HG03442 (cell line): ENCODE data around the gene ZNF667.

Source experiments
- ATAC-seq: cut with Tn5 transposase; IDR thresholded peaks from one replicate; pipeline ENCODE4 v1.9.1; 2021; ENCODE audit warnings: mild to moderate bottlenecking, moderate library complexity; ENCODE audit not compliant: unreplicated experiment

ZNF667 gene

DNA sequence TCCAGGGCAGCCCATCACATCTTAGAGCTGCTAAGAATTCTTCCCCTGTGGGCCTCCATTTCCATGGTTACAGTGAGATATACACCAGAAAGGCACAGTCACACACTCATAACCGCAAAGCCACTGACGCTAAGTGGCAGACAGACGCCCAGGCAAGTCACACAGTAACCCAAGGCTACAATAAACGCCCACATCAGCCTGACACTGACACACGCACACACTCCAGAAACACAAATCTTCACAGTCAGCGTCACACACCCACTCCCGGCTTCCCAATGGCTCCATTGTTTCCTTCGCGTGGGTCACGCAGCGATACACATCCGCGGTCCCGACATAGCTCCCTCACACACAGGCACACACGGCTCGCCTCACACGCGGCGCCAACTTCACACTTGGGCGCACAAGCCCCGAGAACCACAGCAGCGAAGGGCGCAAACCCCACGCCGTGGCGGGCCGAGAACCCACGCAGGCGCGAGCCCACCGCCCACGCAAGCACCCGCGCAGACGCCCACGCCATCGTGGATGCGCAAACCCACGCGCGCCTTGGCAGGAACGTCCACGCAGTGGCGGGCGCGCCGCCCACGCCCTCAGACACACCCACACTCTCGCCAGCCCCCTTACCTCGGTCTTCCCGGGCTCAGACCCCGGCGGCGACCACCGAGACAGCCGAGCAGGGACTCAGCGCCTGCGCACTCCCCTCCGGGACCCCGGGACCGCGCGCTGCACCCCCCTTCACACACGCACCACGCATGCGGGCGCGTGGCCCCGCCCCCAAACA is at the start of gene ZNF667:
Gene ZNF667, minus strand, starts transcription at position 695 of the 778 bp plus-strand sequence. CDS start 14,975 bp downstream, outside the sequence.
- ATAC-seq = no peak

DNA sequence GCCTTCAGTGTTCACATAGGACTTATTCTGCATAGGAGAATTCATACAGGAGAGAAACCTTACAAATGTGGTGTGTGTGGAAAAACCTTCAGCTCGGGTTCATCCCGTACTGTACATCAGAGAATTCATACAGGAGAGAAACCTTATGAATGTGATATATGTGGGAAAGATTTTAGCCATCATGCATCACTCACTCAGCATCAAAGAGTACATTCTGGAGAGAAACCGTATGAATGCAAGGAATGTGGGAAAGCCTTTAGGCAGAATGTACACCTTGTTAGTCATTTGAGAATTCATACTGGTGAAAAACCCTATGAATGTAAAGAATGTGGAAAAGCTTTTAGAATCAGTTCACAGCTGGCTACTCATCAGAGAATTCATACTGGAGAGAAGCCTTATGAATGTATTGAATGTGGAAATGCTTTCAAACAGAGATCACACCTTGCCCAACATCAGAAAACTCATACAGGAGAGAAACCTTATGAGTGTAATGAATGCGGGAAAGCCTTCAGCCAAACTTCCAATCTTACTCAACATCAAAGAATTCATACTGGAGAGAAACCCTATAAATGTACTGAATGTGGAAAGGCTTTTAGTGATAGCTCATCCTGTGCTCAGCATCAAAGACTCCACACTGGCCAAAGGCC is 48.2 kb upstream of the ZNF667 start:
- no peak for ATAC-seq

DNA sequence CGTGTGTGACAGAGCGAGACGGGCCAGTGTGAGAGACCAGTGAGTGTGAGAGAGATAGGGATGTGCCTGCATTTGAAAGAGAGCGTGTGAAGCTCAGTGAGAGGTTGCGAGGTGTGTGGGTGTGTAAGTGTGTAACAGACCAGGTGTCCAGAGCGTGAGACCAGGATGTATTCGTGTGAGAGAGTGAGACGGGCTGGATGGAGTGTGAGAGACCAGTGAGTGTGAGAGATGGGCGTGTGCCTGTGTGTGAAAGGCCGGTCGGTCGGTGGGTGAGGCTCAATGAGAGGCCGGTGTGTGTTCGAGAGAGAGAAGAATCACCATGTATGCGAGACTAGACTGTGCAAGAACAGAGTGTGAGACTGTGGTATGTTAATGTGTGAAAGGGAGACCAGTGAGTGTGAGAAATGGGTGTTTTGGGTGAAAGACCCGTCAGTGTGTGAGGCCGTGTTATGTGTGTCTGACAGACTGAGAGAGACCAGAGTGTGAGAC is 31.2 kb upstream of the ZNF667 start:
- ATAC-seq = no peak

DNA sequence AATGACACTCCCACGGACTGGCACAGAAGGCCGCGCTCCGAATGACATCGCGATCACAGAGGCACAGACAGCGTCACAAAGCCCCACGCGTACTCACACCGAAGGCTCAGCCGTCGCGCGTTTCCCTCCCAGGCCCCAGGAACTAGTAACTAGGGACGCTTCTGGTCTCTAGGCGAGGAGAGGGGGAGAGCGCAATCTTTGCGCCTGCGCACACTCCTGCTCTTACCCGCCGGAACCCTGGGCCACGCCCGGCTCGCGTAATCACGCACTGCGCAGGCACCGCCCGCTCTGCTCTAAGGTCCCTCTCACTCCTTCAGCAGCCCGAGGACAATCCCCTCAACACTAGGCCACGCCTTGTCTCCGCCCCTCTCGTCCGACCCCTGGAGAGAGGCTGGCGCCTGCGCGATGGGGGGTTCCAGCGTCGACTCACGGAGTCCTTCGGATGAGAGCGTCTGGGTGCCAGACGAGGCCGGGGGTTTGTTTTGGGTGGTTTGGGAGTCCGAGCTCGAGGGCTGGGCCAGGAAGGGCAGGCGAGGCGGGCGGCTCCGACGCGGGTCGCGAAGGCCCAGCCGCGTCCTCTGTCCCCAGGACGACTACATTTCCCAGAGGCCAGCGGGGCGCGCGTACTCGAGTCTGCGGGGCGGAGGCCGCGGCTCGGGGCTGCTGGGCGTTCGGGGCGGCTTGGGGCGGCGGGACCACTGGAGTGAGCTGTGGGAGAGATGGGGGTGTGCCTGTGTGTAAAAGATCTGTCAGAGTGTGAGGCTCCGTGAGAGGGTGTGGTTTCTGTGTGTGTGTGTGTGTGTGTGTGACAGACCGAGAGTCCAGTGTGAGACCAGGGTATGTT is 30.5 kb upstream of the ZNF667 start, which contains the start of gene ZNF471:
Gene ZNF471, plus strand, starts transcription at position 410 of the 844 bp plus-strand sequence. CDS start 3,717 bp downstream, outside the sequence.
- peak; percentile 64 for ATAC-seq

DNA sequence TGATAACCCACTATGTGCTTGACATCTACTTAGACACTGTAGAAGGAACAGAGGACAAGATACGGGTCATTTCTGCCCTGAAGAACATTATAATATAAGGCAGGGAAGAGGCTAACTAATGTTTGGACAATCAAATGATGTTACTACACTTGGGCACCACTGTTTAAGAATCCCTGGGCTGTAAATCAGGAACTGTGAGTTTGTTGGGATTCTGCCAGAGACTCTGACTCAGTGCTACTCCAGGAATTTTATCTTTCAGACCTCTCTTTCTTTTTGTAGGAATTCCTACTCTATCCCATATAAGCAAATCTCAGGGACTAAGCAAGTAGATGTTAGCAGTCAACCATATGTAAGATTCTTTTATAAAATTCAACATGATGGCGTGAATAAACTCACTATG is 27.4 kb upstream of the ZNF667 start:
- no peak for ATAC-seq

DNA sequence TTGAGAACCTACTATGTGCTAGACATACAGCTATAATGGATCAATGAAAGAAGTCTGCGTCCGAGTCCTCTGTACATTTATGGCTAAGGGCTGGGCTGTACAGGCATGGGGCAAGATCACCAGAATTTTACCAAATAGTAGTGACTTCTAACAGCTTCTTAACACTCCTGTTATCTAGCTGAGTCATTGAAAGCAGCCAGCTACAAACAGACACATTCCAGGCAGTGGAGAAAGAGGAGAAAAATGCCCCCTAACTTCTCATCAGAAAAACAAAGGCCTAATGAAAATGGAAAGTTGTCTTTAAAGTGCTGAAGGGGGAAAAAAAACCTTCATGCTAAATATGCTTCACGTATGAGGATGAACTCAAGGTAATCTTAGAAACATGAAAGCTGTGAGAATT is 14.3 kb upstream of the ZNF667 start:
- ATAC-seq = no peak

DNA sequence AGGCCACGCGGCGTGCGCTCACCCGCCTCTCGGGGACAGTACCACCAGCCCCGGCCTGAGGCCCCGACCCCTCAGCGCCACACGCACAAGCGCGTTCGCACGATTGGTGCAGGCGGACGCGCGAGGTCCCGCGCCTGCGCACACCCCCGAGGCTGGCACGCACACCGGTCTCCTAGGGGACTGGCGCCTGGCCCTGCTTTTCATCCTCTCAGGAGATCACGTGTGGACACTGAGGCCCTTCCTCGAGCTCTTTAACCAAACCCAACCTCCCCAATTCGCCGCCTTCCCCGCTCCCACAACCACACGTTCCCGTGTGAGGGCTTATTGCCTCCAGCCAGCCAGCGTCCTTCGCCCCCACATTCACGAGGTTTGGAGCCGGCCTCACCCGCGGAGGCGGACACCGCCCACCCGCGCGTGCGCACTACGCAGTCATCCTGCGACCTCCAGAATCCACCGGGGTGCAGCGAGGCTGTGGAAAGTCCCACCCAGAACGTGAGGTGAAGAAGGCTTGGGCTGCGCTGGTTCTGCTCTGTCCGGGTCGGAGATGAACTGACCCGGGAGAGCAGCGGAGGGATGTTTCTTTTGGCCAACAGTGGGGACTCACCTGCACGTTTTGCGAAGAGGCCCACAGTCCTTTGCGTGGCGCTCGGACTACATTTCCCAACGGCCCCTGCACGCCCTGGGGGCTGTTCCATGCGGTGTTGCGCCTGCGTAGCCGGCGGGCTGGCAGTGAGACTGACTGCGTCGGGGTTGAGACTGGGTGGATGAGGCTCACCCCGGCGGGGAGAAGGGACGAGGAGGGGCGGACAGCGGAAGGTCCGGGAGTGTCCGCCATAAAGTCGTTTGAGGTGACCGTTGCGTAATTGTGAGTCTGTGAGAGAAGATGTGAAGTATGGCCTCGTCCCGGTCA is 539 bp upstream of the ZNF667 start:
- no peak for ATAC-seq

DNA sequence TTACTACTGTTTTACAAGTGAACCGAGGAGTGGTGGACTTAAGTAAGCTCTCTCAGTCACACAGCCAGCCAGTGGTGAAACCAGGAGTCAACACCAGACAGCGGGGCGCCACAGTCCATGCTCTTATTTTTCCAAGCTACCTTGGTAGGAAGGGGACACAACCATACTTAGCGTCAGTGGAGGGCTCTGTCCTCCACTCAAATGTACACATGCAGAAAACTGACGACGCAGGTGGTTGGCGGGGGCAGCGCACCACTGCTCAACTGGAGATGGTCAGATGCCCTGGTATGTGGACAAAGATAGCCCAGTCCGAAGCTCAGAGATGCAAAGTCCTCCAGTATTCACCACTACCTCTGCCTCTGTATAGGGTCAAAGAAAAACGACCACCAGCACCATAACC is 1.1 kb downstream of the ZNF667 start:
- no peak for ATAC-seq

DNA sequence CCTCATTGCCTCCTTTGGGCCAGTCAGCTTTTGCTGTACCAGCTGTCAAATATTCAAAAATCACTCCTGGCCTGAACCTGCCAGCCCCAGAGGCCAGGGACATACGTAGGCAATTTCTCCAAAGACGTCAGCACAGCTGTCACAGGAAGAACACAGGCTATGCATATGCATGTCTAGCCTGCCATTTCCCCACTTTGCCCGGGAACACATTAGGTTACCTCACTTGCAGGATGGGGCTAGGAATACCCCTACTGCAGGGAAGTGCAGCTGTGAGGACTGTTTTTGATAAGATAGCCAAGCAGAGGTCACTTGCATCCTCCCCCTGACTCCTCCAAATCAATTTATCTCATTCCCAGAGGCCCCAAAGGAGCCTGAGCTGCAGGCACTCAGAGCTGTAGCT is 2.8 kb downstream of the ZNF667 start:
- ATAC-seq = no peak

DNA sequence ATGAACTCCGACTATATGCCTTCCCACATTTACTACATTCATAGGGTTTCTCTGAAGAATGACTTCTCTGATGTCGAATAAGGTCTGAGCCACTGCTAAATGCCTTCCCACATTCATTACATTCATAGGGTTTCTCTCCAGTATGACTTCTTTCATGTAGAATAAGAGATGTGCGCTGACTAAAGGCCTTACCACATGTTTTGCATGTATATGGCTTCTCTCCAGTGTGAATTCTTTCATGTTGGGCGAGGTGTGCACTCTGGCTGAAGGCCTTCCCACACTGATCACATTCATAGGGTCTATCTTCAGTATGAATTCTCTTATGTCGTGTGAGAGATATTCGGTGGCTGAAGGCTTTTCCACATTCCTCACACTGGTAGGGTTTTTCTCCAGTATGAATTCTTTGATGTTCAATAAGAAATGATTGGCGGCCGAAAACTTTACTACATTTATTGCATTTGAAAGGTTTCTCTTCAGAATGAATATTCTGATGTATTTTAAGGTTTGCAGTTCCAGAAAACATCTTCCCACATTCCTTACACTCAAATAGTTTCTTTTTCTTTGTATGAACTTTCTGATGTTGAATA is 35.8 kb downstream of the ZNF667 start:
- no peak for ATAC-seq

DNA sequence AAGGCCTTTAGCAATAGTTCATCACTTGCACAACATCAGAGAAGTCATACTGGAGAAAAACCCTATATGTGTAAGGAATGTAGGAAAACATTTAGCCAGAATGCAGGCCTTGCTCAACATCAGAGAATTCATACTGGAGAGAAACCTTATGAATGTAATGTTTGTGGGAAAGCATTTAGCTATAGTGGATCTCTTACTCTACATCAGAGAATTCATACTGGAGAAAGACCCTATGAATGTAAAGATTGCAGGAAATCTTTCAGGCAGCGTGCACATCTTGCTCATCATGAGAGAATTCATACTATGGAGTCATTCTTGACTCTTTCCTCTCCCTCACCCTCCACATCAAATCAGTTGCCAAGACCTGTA is 53.2 kb downstream of the ZNF667 start:
- no peak for ATAC-seq

DNA sequence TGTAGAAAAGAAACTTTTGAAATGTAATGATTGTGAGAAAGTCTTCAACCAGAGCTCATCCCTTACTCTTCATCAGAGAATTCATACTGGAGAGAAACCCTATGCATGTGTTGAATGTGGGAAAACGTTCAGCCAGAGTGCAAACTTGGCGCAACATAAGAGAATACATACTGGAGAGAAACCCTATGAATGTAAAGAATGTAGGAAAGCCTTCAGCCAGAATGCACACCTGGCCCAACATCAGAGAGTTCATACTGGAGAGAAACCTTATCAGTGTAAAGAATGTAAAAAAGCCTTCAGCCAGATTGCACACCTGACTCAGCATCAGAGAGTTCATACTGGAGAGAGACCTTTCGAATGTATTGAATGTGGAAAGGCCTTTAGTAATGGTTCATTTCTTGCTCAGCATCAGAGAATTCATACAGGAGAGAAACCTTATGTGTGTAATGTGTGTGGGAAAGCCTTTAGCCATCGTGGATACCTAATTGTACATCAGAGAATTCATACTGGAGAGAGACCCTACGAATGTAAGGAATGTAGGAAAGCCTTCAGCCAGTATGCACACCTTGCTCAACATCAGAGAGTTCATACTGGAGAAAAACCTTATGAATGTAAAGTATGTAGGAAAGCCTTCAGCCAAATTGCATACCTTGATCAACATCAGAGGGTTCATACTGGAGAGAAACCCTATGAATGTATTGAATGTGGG is 53.7 kb downstream of the ZNF667 start:
- ATAC-seq = no peak

DNA sequence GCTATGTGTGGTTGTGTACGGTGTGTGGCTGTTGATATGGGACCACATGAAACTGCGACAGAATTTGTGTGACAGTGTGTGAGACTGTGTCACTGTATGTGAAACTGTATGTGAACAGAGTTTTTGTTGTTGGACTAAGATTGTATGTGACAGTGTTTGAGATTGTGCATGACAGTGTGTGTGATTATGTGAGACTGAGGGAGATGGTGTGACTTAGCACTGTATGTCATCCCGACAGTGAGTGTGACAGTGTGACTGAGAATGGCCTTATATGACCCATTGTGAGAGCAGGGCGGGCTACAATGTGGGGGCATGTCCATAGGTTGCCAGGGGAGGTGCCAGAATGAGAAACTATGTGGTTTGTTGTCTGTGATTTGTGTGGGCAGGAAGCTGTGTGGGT is 72.1 kb downstream of the ZNF667 start:
- no peak for ATAC-seq

DNA sequence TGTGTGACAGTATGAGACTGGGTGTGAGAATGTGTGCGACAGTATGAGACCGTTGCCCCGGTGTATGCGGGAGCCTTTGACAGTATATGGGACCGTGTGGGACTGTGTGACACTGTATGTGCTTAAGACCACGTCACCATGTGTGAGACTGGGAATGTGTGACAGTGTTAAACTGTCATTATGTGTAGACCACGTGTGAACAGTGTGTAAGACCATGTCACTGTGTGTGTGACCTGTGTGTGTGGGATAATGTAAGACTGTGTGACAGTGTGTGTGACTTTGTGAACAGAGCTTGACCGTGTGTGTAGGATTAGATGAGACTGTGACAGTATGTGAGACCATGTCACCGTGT is 72.5 kb downstream of the ZNF667 start:
- no peak for ATAC-seq

DNA sequence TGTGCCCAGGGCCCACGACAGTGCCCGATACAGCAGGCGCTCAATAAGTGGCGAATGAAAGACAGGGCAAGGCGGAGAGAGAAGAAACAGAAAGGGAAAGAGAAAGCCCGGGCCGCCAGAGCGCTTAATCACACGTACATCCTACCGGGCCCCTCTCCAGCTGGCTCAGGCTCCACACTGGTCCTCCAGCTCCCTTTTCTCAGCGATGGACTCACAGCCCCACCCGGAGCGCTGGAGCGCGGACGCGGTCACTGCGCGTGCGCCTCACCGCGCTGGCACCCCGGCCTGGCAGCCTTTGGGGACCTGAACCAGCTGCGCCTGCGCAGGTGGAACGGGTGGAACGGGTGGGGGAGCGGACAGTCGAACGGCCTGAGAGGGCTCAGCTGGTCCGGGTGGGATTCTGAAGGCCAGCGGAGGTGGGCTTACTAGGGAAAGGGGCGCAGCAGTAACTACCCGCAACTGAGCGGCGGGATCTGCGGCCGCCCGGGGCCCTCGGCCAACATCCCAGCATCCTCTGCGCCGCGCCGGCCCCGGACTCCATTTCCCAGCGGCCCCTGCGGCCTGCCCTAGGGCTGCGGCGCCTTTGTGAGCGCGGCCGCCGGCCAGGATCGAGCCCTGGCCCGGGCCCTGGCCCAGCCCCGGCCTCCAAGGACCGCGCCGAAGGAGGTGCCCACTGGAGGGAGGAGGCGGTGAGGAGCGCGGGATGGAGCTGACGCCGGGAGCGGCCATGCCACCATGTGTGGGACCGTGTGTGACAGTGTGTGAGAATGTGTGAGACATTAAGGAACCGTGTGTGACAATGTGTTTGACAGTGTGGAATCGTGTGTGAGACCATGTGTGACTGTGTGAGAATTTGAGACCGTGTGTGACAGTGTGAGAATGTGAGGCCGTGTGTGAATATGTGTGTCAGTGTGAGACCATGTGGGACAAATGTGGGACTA is 73.1 kb downstream of the ZNF667 start, which contains the start of gene ZNF583:
Gene ZNF583, plus strand, starts transcription at position 569 of the 941 bp plus-strand sequence. CDS start 2,783 bp downstream, outside the sequence.
- ATAC-seq = peak; percentile 78

DNA sequence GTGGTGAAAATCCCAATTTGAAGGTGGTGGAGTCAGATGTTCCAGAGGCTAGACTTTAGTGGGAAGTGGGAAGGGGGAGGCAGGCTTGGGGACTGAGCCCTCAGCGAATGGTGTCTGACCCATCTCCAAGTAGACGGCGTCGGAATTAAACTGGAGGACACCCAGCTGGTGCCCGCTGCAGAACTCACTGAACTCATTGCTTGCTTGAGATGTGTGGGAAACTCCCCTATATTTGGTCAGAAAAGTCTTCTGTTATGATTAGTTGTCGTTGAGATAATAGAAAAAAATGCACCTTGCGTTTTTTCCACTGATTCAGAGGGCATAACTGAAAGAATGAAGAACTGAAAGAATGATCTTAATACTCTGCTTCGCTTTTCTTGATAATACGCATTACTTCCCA is 73.9 kb downstream of the ZNF667 start:
- ATAC-seq = no peak

DNA sequence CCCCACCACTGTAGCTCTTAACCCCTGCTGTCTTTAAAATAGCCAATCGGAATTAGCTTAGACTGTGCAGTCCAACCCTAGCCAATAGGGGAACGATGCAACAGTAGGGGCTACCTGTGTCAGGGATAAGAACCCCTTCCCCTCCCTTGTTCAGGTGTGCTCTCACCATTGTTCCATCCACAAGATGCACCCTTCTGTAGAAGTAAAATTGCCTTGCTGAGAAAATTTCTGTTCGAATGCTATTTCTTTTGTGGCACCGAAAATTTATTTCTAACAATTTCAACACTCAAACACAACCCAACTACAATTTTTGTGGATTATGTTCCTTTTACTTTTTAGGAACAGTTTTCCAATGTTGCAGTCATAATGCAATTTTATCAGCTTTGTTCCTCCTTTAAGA is 76.7 kb downstream of the ZNF667 start:
- ATAC-seq = no peak

DNA sequence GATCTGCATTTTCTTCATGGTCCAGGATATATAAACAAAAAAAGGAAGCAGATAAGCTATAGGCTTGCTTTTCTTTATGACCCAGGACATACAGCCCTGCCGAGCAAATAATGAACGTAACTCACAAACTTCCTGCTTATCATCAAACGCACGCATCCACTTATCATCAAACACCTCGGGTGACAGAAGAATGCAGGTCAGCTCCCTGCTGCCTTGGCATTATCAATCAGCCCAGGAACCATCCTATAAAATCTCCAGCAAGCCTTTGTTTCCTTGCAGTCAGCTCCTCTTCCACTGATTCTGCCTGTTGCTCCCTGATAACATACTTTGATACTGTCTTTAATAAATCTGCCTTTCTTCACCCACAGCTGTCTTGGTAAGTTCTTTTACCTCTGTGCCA is 78.3 kb downstream of the ZNF667 start:
- ATAC-seq = no peak
